ENCODE data around the gene BRAF. TPM values are rescaled to one million over a fixed set of nuclear protein-coding genes. Genes with fewer than 3 reads are reported as not detected.
"Not testable (repeated sequence)": the region's sequence is repeated elsewhere in the genome, so short reads cannot be mapped to it uniquely, and the experiment has no call there.

Gene BRAF
- total RNA-seq, 1 donor from 2014 or later = 54.7 TPM

DNA sequence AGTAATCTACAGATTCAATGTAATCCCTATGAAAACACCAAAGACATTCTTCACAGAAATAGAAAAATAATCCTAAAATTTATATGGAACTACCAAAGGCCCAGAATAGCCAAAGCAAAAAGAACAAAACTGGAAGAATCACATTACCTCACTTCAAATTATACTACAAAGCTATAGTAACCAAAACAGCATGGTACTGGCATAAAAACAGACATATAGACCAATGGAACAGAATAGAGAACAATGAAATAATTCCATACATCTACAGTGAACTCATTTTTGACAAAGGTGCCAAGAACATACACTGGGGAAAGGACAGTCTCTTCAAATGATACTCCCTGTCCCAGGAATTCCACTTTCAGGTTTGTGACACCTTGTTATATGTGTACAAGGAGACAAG lies 107.3 kb downstream of the BRAF start:
- intact Hi-C loops (cut with DNase I) = loop anchor here (10.0 kb wide), 1 partner anchor 197 kb away; the partner anchor contains the start of gene MRPS33
- DNase-seq (ENCODE audit: low spot score); ATAC-seq: not testable (repeated sequence)

DNA sequence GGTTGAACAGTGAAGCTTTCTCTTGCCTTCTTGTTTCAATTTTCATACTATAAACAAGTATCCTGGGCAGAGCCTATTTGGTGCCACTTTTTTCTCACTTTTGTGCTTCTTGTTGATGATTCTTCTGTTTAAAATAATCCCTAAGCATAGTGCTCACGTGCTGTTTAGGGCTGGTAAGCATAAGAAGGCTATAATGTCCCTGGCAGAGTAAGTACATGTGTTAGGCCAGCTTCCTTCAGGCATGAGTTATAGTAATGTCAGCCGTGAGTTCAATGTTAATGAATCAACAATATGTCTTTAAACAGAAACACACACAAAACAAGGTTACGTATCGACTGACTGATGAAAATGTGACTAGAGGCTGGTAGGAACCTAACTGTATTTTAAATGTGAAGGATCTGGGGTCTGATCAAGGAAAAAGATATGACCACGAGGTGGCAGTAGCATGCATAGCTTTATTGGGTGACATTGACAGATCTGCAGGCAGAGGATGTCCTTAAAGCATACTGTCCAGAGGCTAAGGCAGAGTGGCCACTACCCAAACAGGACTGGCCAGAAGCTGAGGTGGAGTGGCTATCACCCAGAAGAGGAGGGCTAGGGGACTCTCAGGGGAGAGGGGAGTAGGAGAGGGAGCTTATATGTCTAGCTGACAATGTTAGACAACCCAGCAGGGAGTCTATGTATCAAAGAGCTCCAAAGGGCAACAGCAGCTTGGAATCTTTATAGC lies 113.7 kb downstream of the BRAF start:
- DNase-seq (ENCODE audit: low spot score) (no peak), ATAC-seq (peak; percentile 86)
- intact Hi-C loops (cut with DNase I) = loop anchor here (10.0 kb wide), 1 partner anchor 204 kb away; the partner anchor contains the start of gene MRPS33

DNA sequence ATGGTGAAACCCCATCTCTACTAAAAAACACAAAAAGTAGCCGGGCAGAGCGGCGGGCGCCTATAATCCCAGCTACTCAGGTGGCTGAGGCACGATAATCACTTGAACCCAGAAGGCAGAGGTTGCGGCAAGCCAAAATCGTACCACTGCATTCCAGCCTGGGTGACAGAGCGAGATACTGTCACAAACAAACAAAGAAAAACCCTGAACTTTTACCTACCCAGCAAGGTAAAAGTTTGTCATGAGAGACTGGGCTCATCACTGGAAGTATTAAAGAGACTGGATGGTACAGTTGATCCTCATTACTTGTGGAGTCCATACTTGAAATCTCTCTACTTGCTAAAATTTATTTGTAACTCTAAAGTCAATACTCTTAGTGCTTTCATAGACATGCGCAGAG lies 114.3 kb downstream of the BRAF start:
- intact Hi-C loops (cut with DNase I) = loop anchor here (10.0 kb wide), 1 partner anchor 204 kb away; the partner anchor contains the start of gene MRPS33
- ATAC-seq = no peak
- no peak for DNase-seq (ENCODE audit: low spot score)

GRCh38 chr7:140778975-140779374 lies 145.8 kb downstream of the BRAF start:
- intact Hi-C loops (cut with DNase I) = no loop called here
- DNase-seq (ENCODE audit: low spot score) (no peak), ATAC-seq (no peak)

DNA sequence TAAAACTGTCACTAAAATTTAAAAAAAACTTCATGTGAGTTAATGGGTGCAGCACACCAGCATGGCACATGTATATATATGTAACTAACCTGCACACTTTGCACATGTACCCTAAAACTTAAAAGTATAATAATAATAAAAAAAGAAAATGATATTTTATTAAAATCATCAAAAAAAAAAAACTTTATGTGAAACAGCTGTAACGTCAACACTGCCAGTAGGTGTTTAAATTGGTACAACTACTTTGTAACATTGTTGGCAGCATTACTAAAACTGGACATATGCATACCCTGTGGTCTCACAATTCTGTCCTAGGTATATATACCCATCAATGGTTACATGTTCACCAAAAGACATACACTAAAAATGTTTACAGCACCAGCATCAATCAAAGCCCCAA lies 146.2 kb downstream of the BRAF start:
- no peak for ATAC-seq
- DNase-seq (ENCODE audit: low spot score) = no peak
- intact Hi-C loops (cut with DNase I) = no loop called here

GRCh38 chr7:140774371-140774770 lies 150.4 kb downstream of the BRAF start:
- DNase-seq (ENCODE audit: low spot score) (no peak), ATAC-seq (no peak)
- intact Hi-C loops (cut with DNase I) = no loop called here

DNA sequence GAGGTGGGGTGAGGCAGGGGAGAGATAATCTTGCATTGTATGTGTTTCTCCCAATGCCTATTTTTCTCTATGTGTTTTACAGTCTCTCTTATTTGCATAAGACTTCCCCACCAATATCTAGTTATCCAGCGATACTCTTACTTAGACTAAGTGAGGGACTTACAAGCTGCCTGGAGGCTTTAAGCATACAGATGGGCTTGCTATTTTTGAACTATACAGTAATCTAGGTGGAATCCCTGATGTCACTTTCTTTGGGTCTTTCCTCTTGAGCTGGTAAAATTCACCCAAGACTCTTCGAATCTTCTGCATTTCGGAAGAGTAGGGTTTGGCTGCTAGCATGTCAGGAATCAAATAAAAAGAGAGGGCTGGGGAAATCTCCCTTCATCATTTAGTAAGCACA lies 151.6 kb downstream of the BRAF start:
- no peak for DNase-seq (ENCODE audit: low spot score)
- intact Hi-C loops (cut with DNase I) = no loop called here
- no peak for ATAC-seq

GRCh38 chr7:140771826-140772225 lies 152.9 kb downstream of the BRAF start:
- intact Hi-C loops (cut with DNase I) = no loop called here
- no peak for DNase-seq (ENCODE audit: low spot score)
- ATAC-seq = no peak

- ATAC-seq = no peak
- intact Hi-C loops (cut with DNase I) = no loop called here
Observed at GRCh38 chr7:140769852-140770251, 154.9 kb downstream of the BRAF start.

DNA sequence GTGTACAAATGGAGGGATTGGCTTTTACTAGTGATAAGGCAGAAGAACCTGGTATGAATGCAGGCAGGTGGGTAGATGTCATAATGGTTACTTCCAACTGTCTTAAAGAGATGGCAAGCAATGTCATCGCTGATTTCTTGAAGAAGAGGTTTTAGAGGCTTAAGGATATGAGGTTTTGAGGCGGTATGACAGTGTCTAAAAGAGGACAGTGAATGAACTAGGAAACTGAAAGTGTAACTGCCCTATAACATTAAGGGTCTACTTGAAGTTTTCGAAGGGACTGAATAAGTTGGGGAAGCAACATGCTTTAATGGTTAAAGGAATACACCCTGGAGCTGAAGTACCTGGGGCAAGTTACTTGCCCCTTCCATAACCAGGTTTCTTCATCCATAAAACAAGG lies 157.3 kb downstream of the BRAF start:
- intact Hi-C loops (cut with DNase I) = no loop called here
- ATAC-seq = no peak
- DNase-seq (ENCODE audit: low spot score) = no peak

More at GRCh38 chr7:140769852-140770251, 154.9 kb downstream of the BRAF start:
- DNase-seq (ENCODE audit: low spot score) = no peak

GRCh38 chr7:140765441-140765840 lies 159.3 kb downstream of the BRAF start:
- ATAC-seq; intact Hi-C loops (cut with DNase I); DNase-seq (ENCODE audit: low spot score): not testable (repeated sequence)

- DNase-seq (ENCODE audit: low spot score); ATAC-seq; intact Hi-C loops (cut with DNase I): not testable (repeated sequence)
Observed at GRCh38 chr7:140763166-140763565, 161.6 kb downstream of the BRAF start.

DNA sequence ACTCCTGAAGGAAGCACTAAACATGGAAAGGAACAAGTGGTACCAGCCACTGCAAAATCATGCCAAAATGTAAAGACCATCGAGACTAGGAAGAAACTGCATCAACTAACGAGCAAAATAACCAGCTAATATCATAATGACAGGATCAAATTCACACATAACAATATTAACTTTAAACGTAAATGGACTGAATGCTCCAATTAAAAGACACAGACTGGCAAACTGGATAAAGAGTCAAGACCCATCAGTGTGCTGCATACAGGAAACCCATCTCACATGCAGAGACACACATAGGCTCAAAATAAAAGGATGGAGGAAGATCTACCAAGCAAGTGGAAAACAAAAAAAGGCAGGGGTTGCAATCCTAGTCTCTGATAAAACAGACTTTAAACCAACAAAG lies 163.4 kb downstream of the BRAF start:
- DNase-seq (ENCODE audit: low spot score); ATAC-seq; intact Hi-C loops (cut with DNase I): not testable (repeated sequence)

GRCh38 chr7:140754506-140754905 lies 170.2 kb downstream of the BRAF start:
- intact Hi-C loops (cut with DNase I) = no loop called here
- no peak for ATAC-seq
- DNase-seq (ENCODE audit: low spot score) = no peak

GRCh38 chr7:140752533-140752932 lies 172.2 kb downstream of the BRAF start:
- intact Hi-C loops (cut with DNase I) = no loop called here
- ATAC-seq (no peak), DNase-seq (ENCODE audit: low spot score) (no peak)

GRCh38 chr7:140746751-140747150 lies 178.0 kb downstream of the BRAF start:
- ATAC-seq (no peak), DNase-seq (ENCODE audit: low spot score) (no peak)
- intact Hi-C loops (cut with DNase I) = no loop called here

DNA sequence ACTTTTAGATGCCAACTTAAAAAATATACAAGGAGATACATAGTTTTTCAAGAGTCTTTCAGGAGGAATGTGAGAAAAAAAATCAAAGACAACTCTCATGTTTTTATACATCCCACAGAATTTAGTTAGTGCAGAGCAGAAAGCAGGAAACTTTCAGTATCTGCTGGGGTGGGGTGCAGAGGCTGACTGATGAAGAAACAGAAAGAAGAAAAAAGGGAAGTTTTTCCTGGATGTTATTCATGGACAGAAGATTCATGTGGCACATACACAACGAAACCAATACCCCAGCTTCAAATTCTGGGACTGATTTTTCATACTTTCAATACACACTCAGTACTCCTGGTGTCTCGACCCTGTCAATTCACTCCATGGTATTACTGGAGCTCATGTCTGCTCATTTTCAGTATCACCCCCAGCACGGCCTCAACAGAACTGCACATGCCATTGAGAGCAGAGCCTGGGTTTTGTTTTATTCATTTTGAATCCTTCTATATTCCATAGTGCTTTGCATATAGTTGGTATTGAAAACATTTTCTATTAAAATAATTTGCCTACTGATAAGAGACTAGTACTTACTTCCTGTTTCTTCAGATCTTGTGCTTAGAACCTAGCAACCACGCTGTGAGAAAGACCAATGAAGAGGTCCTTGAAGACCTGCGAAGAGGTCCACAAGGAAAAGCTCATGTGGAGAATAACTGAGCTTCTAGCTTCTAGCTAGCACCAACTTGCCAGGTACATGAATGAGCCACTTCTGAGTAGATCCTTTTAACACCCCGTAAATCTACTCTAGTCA lies 179.3 kb downstream of the BRAF start:
- intact Hi-C loops (cut with DNase I) = no loop called here
- no peak for DNase-seq (ENCODE audit: low spot score)
- no peak for ATAC-seq

DNA sequence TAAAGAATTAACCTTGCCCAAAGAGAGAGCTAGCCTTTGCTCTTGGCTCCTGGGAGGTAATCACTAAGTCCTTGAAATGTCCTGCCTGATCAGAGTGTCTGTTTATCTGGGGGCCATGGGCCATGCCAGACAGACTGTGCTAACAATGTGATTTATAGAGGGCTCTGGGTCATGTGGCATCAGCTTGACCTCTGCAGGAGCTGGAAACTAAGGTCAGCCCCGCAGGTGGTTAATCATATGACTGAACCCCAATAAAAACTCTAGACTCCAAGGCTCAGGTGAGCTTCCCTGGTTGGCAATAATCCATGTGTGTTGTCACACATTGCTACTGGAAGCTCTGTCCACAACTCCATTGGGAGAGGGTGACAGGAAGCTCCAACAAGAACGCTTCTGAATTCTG lies 180.7 kb downstream of the BRAF start:
- no peak for DNase-seq (ENCODE audit: low spot score)
- intact Hi-C loops (cut with DNase I) = no loop called here
- no peak for ATAC-seq

DNA sequence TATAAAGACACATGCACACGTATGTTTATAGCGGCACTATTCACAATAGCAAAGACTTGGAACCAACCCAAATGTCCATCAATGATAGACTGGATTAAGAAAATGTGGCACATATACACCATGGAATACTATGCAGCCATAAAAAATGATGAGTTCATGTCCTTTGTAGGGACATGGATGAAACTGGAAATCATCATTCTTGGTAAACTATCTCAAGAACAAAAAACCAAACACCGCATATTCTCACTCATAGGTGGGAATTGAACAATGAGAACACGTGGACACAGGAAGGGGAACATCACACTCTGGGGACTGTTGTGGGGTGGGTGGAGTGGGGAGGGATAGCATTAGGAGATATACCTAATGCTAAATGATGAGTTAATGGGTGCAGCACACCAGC lies 181.5 kb downstream of the BRAF start:
- intact Hi-C loops (cut with DNase I); ATAC-seq: not testable (repeated sequence)

GRCh38 chr7:140738280-140738679 lies 186.4 kb downstream of the BRAF start:
- no peak for ATAC-seq
- DNase-seq (ENCODE audit: low spot score) = no peak
- intact Hi-C loops (cut with DNase I) = no loop called here

More for the DNA sequence above, 181.5 kb downstream of the BRAF start:
- not testable (repeated sequence) for DNase-seq (ENCODE audit: low spot score)
